GM19463 (cell line): Measurements from ENCODE around the gene PSMC3IP.
"Not testable (repeated sequence)": the region's sequence is repeated elsewhere in the genome, so short reads cannot be mapped to it uniquely, and the experiment has no call there.

ENCODE experiments used
- ATAC-seq: cut with Tn5 transposase; IDR thresholded peaks from one replicate; pipeline ENCODE4 v1.9.1; 2021; ENCODE audit warnings: mild to moderate bottlenecking, moderate library complexity; ENCODE audit not compliant: unreplicated experiment

The PSMC3IP gene, protein sequence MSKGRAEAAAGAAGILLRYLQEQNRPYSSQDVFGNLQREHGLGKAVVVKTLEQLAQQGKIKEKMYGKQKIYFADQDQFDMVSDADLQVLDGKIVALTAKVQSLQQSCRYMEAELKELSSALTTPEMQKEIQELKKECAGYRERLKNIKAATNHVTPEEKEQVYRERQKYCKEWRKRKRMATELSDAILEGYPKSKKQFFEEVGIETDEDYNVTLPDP

DNA sequence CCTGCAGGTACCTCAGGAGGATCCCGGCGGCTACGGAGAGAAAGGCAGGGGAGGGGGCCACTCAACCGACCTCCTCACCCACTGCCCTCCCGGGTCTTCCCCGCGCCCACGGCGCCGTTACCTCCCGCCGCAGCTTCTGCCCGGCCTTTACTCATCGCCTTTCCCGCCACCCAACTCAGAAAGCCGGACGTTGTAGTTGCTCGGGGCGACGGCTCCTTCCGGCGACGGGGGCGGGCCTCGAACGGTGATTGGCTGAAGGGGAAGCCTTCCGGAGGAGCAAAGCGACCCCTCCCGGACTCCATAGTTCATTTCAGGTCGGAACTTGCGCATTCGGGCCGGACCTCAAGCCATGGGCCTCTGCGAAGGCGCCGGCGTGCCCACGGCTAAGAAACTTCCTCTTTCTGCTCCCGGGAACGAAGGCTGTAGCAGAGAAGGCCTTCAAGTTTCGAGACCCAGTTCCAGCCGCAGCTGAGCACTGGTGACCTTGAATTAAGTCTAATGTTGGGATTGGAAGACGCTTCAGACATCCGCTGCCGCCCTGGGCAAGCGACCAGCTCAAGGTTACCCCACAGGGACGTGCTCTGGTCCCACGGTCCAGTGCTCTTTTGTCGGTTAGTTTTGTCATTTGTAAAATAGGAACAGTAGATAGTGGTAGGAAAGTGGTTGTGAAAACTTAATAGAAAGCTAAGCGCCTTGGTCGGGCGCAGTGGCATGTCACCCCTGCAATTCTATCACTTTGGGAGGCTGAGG is at the start of gene PSMC3IP:
Gene PSMC3IP, minus strand, starts transcription at position 198 of the 750 bp plus-strand sequence. Its CDS starts 43 bp downstream, at position 155.
- ATAC-seq = peak; percentile 61

DNA sequence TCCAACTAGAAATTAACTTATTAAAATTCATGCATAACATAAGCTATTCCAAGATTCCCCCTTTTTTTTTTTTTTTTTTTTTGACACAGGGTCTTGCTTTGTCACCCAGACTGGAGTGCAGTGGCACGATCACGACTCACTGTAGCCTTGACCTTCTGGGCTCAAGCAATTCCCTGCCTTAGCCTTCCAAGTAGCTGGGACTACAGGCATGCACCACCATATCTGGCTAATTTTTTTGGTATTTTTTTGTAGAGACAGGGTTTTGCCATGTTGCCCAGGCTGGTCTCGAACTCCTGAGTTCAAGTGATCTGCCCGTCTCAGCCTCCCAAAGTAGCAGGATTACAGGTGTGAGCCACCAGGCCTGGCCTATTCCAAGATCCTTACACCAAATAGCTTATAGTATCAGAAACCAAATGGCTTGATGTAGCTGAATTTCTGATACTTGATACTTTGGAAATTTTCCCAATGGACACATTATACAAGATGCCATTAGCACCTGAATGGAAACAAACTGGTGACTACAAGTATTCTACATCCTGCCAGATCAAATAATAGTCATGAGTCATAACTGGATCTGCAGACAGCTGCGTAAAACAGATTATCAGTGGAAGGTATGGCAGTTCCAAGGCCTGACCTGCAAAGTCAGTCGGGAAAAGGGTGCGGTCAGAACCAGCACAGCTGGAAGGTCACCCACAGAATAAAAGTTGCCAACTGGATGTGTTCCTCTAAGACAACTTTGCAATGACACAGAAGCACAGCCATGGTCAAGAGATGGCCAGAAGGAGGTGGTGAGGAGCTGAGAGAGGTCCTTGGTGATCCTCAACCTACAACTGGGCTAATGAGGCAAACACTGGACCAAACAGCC is 46.4 kb upstream of the PSMC3IP start:
- ATAC-seq = no peak

DNA sequence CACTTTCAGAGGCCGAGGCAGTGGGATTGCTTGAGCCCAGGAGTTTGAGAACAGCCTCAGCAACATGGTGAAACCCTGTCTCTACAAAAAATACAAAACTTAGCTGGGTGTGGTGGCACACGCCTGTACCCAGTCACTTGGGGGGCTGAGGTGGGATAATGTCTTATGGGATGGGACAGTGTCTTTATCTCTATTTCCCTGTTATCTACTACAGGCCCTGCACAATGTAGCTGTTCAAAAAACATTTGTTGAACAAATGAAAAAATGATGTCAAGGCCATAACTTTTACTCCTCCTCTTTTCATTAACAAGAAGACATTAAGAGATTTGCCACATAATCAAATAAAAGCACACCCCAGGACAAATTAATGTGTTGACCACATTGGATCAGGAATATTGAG is 45.7 kb upstream of the PSMC3IP start:
- no peak for ATAC-seq

DNA sequence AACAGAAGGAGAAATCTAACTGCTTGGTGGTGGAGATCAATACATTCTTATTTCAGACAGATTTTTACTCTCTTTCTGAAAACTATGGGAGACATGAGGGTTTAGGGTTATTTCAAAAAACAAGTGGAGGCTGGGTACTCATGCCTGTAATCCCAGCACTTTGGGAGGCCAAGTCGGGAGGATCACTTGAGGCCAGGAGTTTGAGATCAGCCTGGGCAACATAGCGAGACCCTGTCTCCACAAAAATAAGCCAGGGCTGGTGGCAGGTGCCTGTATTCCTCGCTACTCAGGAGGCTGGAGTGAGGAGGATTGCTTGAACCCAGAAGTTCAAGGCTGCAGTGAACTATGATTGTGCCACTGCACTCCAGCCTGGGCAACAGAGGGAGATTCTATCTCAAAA is 44.5 kb upstream of the PSMC3IP start:
- ATAC-seq = not testable (repeated sequence)

DNA sequence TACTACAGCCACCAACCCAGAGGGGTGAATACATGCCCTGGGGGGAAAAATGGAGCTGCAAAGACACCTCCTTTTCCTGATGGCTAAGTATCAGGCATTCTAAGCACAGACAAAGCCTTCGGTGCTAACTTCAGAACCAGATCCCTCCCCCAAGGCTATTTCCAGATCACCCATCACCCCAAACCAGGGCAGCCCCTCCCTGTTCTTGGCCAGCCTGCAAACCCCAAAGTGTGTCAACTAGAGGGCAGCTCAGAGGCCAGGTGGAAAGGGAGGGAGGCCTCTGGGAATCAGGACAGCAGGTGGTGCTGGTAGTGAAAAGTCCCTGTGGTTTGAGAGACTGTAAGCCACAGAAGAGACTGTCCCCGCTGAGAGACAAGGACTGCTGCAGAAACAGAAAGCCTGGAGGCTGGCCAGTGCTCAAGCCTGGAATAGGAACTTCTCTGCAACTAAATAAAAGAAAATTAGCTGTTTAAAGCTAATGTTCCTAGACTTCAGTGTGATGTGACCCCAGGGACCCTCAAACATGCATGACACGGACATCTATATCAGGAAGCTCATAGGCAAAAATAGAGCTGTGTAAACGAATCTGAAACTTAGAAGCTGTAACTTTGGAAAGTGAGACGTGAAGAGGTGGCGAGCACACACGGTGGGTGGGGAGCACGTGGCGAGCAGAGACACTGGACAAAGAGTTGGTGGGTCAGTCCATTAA is 41.1 kb upstream of the PSMC3IP start:
- peak; percentile 79 for ATAC-seq

DNA sequence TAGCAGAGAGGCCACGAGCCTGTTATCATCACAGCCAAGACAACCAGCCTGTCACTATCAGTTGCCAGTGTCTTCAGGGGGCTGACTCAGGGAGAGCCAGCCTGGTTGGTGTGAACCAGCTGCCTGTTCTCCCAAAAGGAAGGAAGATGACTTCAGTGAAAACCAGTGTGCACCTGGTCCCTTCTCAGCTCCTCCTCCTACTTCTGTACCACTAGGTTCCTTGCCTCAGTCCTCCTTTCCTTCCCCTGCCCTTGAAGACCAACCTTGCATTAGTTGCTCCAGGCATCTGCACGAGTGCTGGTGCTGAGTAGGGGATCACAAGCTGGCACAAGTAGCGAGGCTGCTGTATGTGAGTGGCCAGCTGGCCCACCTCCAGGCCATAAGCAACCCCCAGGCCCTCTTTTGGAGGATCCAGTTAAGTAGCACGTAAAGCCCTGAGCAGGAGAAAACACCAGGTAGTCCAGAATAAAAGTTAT is 40.5 kb upstream of the PSMC3IP start:
- peak; percentile 29 for ATAC-seq

DNA sequence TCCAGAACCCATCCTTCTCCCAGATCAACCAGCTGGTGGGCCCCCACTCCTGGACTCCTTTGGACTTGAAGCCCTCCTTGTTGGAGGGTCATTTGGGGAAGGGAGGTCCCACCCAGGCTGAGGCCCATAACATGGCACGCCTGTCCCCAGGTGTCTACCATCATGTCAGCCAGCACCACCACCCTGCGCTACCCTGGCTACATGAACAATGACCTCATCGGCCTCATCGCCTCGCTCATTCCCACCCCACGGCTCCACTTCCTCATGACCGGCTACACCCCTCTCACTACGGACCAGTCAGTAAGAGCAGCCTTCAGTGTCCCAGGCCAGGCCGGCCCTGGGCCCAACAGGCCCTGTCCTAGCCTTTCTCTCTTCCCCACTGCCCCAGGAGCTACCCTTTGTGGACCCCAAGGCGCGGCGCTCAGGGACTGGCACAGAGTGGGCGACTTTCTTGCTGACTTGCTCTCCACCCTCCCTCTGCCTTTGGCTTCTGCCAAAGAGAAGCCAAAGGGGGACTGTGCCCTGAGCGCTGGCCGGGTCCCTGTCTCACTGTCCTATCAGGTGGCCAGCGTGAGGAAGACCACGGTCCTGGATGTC is 36.3 kb upstream of the PSMC3IP start:
- ATAC-seq = no peak

DNA sequence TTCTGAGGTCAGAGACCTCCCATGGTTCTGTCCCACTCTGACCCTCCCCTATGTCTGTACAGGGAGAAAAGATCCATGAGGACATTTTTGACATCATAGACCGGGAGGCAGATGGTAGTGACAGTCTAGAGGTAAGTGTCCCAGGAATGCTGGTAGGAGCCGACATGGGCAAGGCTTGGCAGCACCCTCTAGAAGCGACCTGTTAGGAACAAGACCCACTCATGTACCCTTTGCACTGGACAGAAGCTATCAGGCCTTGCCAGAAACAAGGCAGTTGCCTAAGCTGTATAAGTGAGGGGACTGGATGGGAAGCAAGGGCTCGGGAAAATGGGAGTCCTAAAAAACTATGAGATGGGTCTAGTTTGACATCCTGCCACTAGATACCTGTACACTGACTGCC is 34.5 kb upstream of the PSMC3IP start:
- ATAC-seq = no peak

DNA sequence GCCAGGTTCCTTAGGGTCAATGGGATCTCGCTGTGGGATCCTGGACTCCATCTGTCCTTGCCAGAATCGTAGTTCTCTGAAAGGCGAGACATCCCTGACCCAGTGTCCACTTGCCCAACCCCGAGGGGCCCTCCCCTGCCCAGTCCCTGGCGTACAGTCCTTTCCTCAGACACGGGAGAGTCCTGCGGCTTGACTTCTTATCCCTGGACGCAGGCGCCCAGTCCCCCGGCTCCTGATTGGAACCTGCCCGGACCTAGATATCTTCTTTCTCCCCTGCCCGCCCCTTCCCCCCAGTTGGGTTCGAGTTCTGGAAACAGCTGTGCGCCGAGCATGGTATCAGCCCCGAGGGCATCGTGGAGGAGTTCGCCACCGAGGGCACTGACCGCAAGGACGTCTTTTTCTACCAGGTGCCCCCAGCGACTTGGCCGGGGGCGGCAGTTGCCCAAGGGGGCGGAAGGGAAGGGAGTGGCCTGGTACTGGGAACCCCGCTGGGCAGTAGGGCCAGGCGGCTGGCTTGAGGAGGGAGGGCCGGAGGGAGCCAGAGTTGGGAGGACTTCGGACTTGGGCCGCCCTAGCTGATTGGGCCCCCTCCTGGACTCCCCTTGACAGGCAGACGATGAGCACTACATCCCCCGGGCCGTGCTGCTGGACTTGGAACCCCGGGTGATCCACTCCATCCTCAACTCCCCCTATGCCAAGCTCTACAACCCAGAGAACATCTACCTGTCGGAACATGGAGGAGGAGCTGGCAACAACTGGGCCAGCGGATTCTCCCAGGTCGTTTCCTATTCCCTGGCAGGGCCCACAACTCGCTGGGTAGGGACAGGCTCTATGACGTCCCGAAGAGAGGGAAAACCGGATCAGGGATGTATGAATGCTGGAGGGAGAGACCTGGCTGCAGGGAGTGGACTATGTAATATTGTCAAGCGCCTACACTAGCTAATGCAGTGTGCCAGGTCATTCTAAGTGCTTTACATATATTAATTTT is 32.6 kb upstream of the PSMC3IP start:
- ATAC-seq = not testable (repeated sequence)

DNA sequence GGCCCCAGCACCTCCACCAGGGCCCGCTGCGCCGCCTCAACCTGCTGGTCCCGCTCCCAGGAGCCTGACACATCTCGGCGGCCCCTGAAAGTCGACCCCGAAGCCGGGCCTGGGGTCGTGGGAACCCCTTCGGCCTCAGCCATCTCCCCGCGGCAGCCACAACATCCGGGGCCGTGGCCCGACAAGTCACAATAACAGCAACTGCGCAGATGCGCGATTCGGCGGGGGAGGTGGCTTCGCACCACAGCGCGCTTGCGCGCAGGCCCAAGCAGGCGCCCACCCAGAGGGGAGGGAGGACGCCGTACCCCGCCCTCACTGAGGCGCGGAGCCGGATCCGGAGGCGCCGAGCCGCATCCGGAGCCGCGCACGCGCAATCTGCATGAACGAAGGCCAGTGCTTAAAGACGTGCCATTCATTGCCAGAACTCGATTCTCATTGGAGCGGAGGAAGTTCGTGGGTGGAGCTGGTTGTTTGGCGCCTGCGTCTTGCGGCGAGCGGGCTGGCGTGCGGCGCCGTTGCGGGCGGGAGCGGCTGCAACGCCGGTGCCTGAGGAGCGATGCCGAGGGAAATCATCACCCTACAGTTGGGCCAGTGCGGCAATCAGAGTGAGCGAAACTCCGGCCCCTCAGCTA is 31.8 kb upstream of the PSMC3IP start, which contains the start of the genes RETREG3 and TUBG1:
Gene RETREG3, minus strand, starts transcription at position 193 of the 632 bp plus-strand sequence. Its CDS starts 50 bp downstream, at position 143.
Gene TUBG1, plus strand, starts transcription at position 502 of the 632 bp plus-strand sequence. Its CDS starts 55 bp downstream, at position 557.
- peak; percentile 84 for ATAC-seq

DNA sequence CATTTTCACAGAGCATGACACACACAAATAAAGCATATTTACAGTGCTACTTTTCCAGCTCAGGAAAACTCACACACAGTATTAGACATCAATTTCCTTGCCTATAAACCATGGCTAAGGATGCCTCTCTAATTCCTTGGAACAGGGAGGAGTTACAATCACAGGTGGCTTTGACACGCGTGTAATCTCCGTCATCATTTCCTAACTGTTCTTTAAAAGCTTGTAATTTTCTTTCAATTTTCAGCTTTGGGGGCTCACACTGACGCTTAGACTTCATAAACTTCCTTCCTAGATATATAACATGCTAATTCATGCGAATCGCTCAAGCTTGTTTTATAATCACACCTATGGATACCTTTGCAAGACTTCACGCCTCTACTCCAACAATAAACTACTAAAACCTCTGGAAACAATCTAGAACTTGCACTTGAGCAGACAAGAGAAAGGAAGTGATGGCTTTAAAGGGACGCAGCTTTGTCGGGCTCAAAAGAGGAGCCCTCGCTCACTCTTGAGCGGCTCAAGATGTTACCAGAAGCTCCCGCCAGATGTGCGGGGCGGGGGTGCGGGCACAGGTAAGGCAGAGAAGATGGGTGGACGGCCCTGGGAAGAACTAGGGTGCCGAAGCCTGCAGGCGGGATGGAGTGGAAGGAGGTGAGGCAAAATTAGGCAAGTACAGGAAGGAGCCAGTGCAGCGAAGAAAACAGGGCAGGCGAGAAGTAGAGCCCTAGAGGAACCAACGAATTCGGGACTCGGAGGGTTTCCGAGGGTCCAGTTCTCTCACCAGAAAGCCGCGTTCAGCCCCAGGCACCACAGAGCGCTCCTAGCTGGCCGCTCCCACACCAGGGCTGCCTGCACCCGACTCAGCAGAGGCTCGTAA is 31.0 kb upstream of the PSMC3IP start:
- peak; percentile 30 for ATAC-seq

DNA sequence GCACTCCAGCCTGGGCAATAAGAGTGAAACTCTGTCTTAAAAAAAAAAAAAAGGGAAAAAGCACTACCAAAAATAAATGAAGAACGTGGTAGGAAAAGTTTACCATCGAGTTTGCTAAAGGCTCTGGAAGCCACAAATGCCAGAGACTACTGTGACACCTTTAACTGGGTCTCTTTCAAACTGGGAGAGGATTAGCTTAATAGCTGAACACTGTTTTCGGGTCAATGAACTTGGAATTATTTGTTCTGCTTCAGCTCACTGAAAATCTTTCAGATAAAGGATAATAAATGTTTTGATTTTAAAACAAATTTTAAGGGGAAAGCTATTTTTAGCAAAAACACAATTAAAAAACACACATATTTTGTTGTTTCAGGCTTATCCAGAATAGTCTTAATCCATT is 30.2 kb upstream of the PSMC3IP start:
- ATAC-seq = no peak

DNA sequence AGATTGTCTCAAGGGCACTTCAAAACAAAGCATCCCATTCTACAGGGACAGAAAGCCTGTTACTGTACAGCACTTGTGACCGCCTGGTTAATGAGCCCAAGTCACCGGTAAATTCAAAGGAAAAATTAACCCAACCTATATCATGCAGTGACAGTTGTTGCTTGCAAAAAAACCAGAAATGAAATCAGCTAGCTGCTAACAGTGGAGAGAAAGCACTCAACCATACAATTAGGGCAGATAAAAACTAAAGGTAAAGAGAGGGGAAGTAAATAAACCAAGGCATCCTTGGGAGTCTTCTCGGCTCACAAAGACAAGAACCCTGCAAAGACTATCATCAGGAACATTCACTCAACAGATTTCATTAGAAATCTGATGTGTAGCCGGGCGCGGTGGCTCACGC is 25.8 kb upstream of the PSMC3IP start:
- ATAC-seq = no peak

DNA sequence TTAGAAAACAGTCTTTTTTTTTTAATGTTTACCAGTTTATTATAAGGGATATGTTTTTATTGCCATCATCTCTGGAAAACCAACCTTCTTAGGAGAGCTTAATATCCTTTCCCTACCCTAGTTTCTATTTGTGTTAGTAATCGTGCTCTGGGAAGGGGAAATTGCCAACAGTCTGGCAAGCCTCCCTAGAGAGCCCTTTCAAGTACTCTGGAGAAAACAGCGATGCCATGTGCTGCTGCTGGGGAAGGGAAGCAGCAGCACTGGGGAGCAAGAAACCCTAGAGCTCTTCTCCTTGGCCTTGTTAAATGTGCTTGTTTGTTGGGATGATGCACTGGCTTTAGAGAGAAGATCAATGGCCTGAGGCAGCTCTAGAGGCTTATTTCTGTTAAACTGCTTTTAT is 21.4 kb upstream of the PSMC3IP start:
- no peak for ATAC-seq

DNA sequence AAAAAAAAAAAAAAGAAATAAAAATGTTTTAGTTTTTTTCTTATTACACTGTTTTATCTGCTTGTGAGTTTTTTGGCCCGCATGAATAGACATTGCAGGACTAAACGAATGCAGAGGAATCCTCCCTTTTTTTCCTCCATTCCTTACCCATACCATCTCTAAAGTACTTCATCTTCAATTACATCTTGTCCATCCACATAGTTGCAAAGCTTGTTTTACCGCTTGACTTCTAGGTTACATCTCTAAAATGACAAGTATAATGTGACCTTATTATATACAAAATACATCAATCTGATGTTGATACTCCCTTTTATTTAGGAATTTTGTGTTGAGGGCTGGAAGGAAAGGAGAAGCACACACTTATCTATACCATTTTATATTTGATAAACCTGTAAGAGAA is 18.9 kb upstream of the PSMC3IP start:
- no peak for ATAC-seq

DNA sequence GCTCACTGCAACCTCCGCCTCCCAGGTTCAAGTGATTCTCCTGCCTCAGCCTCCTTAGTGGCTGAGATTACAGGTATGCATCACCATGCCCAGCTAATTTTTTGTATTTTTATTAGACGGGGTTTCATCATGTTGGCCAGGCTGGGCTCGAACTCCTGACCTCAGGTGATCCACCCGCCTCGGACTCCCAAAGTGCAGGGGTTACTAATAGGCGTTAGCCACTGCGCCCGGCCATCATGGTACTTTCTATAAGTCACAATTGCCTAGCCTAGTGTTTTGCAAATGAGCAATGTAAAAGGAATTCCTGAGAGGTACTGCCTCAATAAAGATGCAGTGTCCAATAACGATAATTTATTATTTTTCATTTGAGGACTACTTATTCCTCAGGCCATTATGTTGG is 13.9 kb upstream of the PSMC3IP start:
- no peak for ATAC-seq

DNA sequence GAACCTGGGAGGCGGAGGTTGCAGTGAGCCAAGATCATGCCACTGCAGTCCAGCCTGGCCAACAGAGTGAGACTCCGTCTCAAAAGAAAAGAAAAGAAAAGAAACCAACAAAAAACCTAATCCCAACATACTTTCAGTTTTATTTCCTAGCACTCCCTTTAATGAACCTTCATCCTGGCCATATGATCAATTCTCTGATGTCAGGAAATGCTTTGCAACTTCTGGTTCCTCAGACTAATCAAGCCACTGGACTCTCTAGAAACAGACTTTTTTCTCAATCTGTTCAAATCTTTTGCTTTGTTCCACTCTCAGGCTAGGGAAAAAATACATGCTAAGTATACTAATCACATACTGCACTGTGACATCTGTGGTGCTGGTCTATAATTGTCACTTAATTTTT is 13.4 kb upstream of the PSMC3IP start:
- no peak for ATAC-seq
